GM12878 (cell line): Measurements from ENCODE around the gene EMILIN2. TPM values are rescaled to one million over a fixed set of nuclear protein-coding genes. Genes with fewer than 3 reads are reported as not detected.

Experiments
- ATAC-seq: fragments of 200-7000 bp; cut with Tn5 transposase; 3 replicates; pipeline ENCODE4 v1.9.1; 2020; ENCODE audit warnings: mild to moderate bottlenecking, moderate library complexity
- BruUV-seq: library from RNA; stranded (reverse); fragments of 400-500 nt; replicated peaks from 2 replicates; lab custom pipeline; 2021; lab: Mats Ljungman, UMichigan
- CTCF ChIA-PET: fragments of 300-600 bp; sonication (Branson Sonifier 250); formaldehyde crosslinking; extraction: SDS; loops from one replicate; lab custom pipeline; 2021; ENCODE audit warnings: inconsistent platforms; lab: Yijun Ruan, JAX
- POLR2A ChIA-PET: fragments of 350-600 bp; formaldehyde crosslinking; extraction: SDS; loops from one replicate; lab custom pipeline; 2021; ENCODE audit warnings: inconsistent platforms; lab: Charles Lee
- RAD21 ChIA-PET: fragments of 300-600 bp; sonication (Branson Sonifier 250); formaldehyde crosslinking; loops from one replicate; lab custom pipeline; 2023; ENCODE audit warnings: antibody characterized with exemption; ENCODE audit not compliant: unreplicated experiment; lab: Charles Lee
- SMC1A ChIA-PET: fragments of 300-600 bp; sonication (Branson Sonifier 250); formaldehyde crosslinking; loops from one replicate; lab custom pipeline; 2023; ENCODE audit not compliant: unreplicated experiment, uncharacterized antibody; lab: Charles Lee
- DNase-seq: peaks from one replicate; pipeline ENCODE4 v3.0.0-alpha.2; 2011; ENCODE audit warnings: low read depth, low spot score
- FAIRE-seq: peaks from 3 replicates; lab custom pipeline; 2011; peaks lifted over from hg19 to GRCh38; lab: Jason Lieb, UNC
- H2AFZ ChIP-seq: 2 replicates; pipeline ENCODE4 v1.6.0; 2011; ENCODE audit warnings: low read depth, low read length, control low read depth; ENCODE audit not compliant: control insufficient read depth
- H3K27ac ChIP-seq: 2 replicates; pipeline ENCODE4 v1.5.1; 2011; ENCODE audit warnings: control low read depth; ENCODE audit not compliant: control insufficient read depth, insufficient read depth
- H3K27me3 ChIP-seq, 2 experiments: replicated peaks in 1 of 2; 2 replicates each; pipeline versions ENCODE4 v1.6.0 to v1.6.1; 2011; ENCODE audit warnings: low read length in 1 of 2; ENCODE audit not compliant: control insufficient read depth in 2 of 2, insufficient read depth in 2 of 2
- H3K36me3 ChIP-seq, 2 experiments: 2 replicates each; pipeline ENCODE4 v1.5.1; 2011; ENCODE audit warnings: low read length in 1 of 2; ENCODE audit not compliant: control insufficient read depth in 2 of 2, insufficient read depth in 2 of 2
- H3K4me1 ChIP-seq: 2 replicates; pipeline ENCODE4 v1.6.1; 2011; ENCODE audit warnings: mild to moderate bottlenecking, low read length, moderate library complexity, mixed read lengths; ENCODE audit not compliant: control insufficient read depth, insufficient read depth
- H3K4me2 ChIP-seq: 2 replicates; pipeline ENCODE4 v1.6.0; 2011; ENCODE audit warnings: control low read depth; ENCODE audit not compliant: control insufficient read depth, insufficient read depth
- H3K4me3 ChIP-seq: fragments of 200-600 bp; sonication (generic); 2 replicates; pipeline ENCODE4 v1.5.1; 2016
- H3K79me2 ChIP-seq: 2 replicates; pipeline ENCODE4 v1.6.0; 2011; ENCODE audit warnings: low read length; ENCODE audit not compliant: control insufficient read depth, insufficient read depth
- H3K9ac ChIP-seq: 2 replicates; pipeline ENCODE4 v1.8.0; 2011; ENCODE audit warnings: low read length, control low read depth, mixed read lengths; ENCODE audit not compliant: control insufficient read depth, insufficient read depth
- H3K9me3 ChIP-seq: replicated peaks from 3 replicates; pipeline ENCODE4 v1.5.1; 2011; ENCODE audit warnings: mild to moderate bottlenecking, low read length; ENCODE audit not compliant: control insufficient read depth, insufficient read depth
- H4K20me1 ChIP-seq: 2 replicates; pipeline ENCODE4 v1.6.0; 2011; ENCODE audit not compliant: control insufficient read depth, insufficient read depth
- BHLHE40 ChIP-seq, 2 experiments: fragments of 450-650 bp in 1 of 2; IDR thresholded peaks; 2 replicates each; pipeline ENCODE4 v1.6.1; 2011 to 2017; ENCODE audit warnings: low read depth in 2 of 2, borderline replicate concordance in 1 of 2, improper control_type of control experiment in 1 of 2, low read length in 1 of 2, mild to moderate bottlenecking in 1 of 2
- BRCA1 ChIP-seq: IDR thresholded peaks from 2 replicates; pipeline ENCODE4 v1.6.1; 2011; ENCODE audit warnings: low read depth, low read length, improper control_type of control experiment
- IKZF2 ChIP-seq, 2 experiments: fragments of 450-650 bp; IDR thresholded peaks; 2 replicates each; pipeline ENCODE4 v1.6.1; 2017; ENCODE audit warnings: mild to moderate bottlenecking in 2 of 2, moderate library complexity in 2 of 2
- KLF5 ChIP-seq: fragments of 450-650 bp; IDR thresholded peaks from 2 replicates; pipeline ENCODE4 v1.6.1; 2014; ENCODE audit warnings: mild to moderate bottlenecking; ENCODE audit not compliant: partially characterized antibody
- NFXL1 ChIP-seq: fragments of 450-650 bp; IDR thresholded peaks from 2 replicates; pipeline ENCODE4 v1.6.1; 2017; ENCODE audit warnings: antibody characterized with exemption, mild to moderate bottlenecking, borderline replicate concordance
- RAD21 ChIP-seq: IDR thresholded peaks from 2 replicates; pipeline ENCODE4 v1.6.1; 2011; ENCODE audit warnings: mild to moderate bottlenecking, low read depth, low read length, moderate library complexity; ENCODE audit not compliant: insufficient read depth
- SMARCA5 ChIP-seq: fragments of 450-650 bp; IDR thresholded peaks from 2 replicates; pipeline ENCODE4 v1.6.1; 2017; ENCODE audit warnings: mild to moderate bottlenecking
- WGBS: methylation state at CpG from one replicate; pipeline ENCODE4 v1.1.6; 2016; ENCODE audit warnings: low lambda C conversion rate; ENCODE audit not compliant: insufficient replicate concordance, insufficient coverage; ENCODE audit errors: missing lambda C conversion rate; 5-methylcytosine and 5-hydroxymethylcytosine counted together
- in situ Hi-C: fragments of 300-500 bp; cut with MboI; formaldehyde crosslinking; loops from 9 replicates; pipeline ENCODE4 v1.14.3; 2018; ENCODE audit warnings: mixed read lengths
- intact Hi-C: fragments of 100-400 bp; cut with micrococcal nuclease; formaldehyde crosslinking; loops from one replicate; pipeline ENCODE4 v1.14.2; 2022; ENCODE audit not compliant: unreplicated experiment
- polyA plus RNA-seq, 11 experiments: library from polyadenylated mRNA; depleted of rRNA in 4 of 11; unstranded in 6 of 11; stranded (reverse) in 5 of 11; fragments of >200 nt; fragmentation: Nextera tagmentation in 4 of 11; fragmentation: Illumina TruSeq in 1 of 11; extraction: Ambion mirVana in 4 of 11; extraction: Trizol in 1 of 11; gene quantifications; 1 replicate in 1 of 11; 2 replicates in 10 of 11; pipeline versions ENCODE4 v1.2.1 to v1.2.3, GENCODE V29; 2011 to 2016; ENCODE audit warnings: inconsistent platforms in 2 of 11, missing spikeins in 2 of 11, low read depth in 1 of 11
- total RNA-seq, 4 experiments: library from RNA; depleted of rRNA in 3 of 4; stranded (reverse); fragments of >200 nt in 3 of 4; fragmentation: Illumina TruSeq in 1 of 4; extraction: Trizol in 1 of 4; gene quantifications; 2 replicates each; pipeline versions ENCODE4 v1.2.1 to v1.2.3, GENCODE V29; 2013 to 2021
- TF ChIP-seq, protein P1 (sequence below): fragments of 450-650 bp; IDR thresholded peaks from 2 replicates; pipeline ENCODE4 v1.6.1; 2017; ENCODE audit warnings: mild to moderate bottlenecking, moderate library complexity
- TF ChIP-seq, protein P2 (sequence below): fragments of 450-650 bp; IDR thresholded peaks from 2 replicates; pipeline ENCODE4 v1.6.1; 2017; ENCODE audit warnings: mild to moderate bottlenecking, moderate library complexity
- TF ChIP-seq, protein P3 (sequence below): IDR thresholded peaks from 2 replicates; pipeline ENCODE4 v1.6.1; 2011; ENCODE audit warnings: low read depth, mild to moderate bottlenecking, low read length, moderate library complexity, borderline replicate concordance; ENCODE audit errors: extremely low read depth
- TF ChIP-seq, protein P4 (sequence below): IDR thresholded peaks from 2 replicates; pipeline ENCODE4 v1.6.1; 2011; ENCODE audit warnings: mild to moderate bottlenecking, low read depth, low read length, moderate library complexity; ENCODE audit not compliant: insufficient replicate concordance
- TF ChIP-seq, protein P5 (sequence below): fragments of 450-650 bp; IDR thresholded peaks from 2 replicates; pipeline ENCODE4 v1.6.1; 2016; ENCODE audit warnings: mild to moderate bottlenecking

The EMILIN2 gene
- total and polyA plus RNA-seq, 10 of the 15 experiments (the other 5 are each of a cell fraction or from before 2014, with no cell fraction given) = 0.58 to 18.4 (median 5.9) TPM

DNA sequence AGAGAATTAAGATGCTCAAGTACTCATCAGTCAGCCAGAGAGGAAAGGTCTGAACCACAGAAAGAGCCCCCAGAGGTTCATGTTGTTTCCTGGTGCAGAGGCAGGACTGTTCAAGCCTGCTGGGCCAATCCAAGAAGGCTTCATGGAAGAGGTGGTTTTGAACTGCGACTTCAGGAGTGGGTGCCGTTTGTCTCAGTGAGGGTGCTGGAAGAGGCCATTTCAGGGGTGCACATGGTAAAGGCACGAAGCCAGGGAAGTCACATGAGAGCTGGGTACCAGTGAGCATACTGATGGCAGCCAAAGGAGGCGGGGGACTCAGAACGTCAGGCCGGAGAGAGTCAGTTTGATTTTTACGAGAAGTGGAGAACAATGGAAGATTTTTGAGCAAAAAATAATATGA is 55.5 kb downstream of the EMILIN2 start:
- Histone ChIP-seq H3K4me3 (no peak overlapping the region), H2AFZ (no peak overlapping the region), H4K20me1 (no peaks in the 10 kb centered on the region), H3K9ac (no peak overlapping the region), H3K4me1 (0 out of 2 replicates have a peak, but pooled peaks cover 3% of the 10 kb centered on the region), H3K79me2 (peaks cover 12% of the 10 kb centered on the region), H3K4me2 (no peak overlapping the region), H3K9me3 (no peaks in the 10 kb centered on the region), H3K27me3 (no peaks in the 10 kb centered on the region), H3K36me3 (no peaks in the 10 kb centered on the region), H3K27ac (no peak overlapping the region)
- DNase-seq (no peak), ATAC-seq (no peak), FAIRE-seq (no peak)
- in situ Hi-C loops = no loop called here
- CTCF ChIA-PET = no interaction called here
- RAD21 ChIA-PET = no interaction called here
- BruUV-seq = no TSS peak
- WGBS = 61% methylated on average over 7 of the region's 7 CpGs
- intact Hi-C loops = no loop called here
- POLR2A ChIA-PET = no interaction called here
- SMC1A ChIA-PET = no interaction called here
- TF ChIP-seq, protein P1, sequence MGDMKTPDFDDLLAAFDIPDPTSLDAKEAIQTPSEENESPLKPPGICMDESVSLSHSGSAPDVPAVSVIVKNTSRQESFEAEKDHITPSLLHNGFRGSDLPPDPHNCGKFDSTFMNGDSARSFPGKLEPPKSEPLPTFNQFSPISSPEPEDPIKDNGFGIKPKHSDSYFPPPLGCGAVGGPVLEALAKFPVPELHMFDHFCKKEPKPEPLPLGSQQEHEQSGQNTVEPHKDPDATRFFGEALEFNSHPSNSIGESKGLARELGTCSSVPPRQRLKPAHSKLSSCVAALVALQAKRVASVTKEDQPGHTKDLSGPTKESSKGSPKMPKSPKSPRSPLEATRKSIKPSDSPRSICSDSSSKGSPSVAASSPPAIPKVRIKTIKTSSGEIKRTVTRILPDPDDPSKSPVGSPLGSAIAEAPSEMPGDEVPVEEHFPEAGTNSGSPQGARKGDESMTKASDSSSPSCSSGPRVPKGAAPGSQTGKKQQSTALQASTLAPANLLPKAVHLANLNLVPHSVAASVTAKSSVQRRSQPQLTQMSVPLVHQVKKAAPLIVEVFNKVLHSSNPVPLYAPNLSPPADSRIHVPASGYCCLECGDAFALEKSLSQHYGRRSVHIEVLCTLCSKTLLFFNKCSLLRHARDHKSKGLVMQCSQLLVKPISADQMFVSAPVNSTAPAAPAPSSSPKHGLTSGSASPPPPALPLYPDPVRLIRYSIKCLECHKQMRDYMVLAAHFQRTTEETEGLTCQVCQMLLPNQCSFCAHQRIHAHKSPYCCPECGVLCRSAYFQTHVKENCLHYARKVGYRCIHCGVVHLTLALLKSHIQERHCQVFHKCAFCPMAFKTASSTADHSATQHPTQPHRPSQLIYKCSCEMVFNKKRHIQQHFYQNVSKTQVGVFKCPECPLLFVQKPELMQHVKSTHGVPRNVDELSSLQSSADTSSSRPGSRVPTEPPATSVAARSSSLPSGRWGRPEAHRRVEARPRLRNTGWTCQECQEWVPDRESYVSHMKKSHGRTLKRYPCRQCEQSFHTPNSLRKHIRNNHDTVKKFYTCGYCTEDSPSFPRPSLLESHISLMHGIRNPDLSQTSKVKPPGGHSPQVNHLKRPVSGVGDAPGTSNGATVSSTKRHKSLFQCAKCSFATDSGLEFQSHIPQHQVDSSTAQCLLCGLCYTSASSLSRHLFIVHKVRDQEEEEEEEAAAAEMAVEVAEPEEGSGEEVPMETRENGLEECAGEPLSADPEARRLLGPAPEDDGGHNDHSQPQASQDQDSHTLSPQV = no peak
- TF ChIP-seq BRCA1 (no peak), IKZF2 (IDR thresholded peaks at IDR 0.05) (no peak), RAD21 (no peak), SMARCA5 (no peak), BHLHE40 (IDR thresholded peaks at IDR 0.05; ENCODE audit: borderline replicate concordance in 1 of 2, low read depth in 2 of 2, low read length in 1 of 2) (no peak), NFXL1 (no peak), KLF5 (no peak)
- TF ChIP-seq, protein P2, sequence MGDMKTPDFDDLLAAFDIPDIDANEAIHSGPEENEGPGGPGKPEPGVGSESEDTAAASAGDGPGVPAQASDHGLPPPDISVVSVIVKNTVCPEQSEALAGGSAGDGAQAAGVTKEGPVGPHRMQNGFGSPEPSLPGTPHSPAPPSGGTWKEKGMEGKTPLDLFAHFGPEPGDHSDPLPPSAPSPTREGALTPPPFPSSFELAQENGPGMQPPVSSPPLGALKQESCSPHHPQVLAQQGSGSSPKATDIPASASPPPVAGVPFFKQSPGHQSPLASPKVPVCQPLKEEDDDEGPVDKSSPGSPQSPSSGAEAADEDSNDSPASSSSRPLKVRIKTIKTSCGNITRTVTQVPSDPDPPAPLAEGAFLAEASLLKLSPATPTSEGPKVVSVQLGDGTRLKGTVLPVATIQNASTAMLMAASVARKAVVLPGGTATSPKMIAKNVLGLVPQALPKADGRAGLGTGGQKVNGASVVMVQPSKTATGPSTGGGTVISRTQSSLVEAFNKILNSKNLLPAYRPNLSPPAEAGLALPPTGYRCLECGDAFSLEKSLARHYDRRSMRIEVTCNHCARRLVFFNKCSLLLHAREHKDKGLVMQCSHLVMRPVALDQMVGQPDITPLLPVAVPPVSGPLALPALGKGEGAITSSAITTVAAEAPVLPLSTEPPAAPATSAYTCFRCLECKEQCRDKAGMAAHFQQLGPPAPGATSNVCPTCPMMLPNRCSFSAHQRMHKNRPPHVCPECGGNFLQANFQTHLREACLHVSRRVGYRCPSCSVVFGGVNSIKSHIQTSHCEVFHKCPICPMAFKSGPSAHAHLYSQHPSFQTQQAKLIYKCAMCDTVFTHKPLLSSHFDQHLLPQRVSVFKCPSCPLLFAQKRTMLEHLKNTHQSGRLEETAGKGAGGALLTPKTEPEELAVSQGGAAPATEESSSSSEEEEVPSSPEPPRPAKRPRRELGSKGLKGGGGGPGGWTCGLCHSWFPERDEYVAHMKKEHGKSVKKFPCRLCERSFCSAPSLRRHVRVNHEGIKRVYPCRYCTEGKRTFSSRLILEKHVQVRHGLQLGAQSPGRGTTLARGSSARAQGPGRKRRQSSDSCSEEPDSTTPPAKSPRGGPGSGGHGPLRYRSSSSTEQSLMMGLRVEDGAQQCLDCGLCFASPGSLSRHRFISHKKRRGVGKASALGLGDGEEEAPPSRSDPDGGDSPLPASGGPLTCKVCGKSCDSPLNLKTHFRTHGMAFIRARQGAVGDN = no peak
- TF ChIP-seq, protein P3, sequence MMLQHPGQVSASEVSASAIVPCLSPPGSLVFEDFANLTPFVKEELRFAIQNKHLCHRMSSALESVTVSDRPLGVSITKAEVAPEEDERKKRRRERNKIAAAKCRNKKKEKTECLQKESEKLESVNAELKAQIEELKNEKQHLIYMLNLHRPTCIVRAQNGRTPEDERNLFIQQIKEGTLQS = no peak
- TF ChIP-seq, protein P4, sequence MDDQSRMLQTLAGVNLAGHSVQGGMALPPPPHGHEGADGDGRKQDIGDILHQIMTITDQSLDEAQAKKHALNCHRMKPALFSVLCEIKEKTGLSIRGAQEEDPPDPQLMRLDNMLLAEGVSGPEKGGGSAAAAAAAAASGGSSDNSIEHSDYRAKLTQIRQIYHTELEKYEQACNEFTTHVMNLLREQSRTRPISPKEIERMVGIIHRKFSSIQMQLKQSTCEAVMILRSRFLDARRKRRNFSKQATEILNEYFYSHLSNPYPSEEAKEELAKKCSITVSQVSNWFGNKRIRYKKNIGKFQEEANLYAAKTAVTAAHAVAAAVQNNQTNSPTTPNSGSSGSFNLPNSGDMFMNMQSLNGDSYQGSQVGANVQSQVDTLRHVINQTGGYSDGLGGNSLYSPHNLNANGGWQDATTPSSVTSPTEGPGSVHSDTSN = no peak
- TF ChIP-seq, protein P5, sequence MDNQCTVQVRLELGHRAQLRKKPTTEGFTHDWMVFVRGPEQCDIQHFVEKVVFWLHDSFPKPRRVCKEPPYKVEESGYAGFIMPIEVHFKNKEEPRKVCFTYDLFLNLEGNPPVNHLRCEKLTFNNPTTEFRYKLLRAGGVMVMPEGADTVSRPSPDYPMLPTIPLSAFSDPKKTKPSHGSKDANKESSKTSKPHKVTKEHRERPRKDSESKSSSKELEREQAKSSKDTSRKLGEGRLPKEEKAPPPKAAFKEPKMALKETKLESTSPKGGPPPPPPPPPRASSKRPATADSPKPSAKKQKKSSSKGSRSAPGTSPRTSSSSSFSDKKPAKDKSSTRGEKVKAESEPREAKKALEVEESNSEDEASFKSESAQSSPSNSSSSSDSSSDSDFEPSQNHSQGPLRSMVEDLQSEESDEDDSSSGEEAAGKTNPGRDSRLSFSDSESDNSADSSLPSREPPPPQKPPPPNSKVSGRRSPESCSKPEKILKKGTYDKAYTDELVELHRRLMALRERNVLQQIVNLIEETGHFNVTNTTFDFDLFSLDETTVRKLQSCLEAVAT = no peak
